PC-3 (cell line): ENCODE results near the gene SLC16A9. TPM values are rescaled to one million over a fixed set of nuclear protein-coding genes. Genes with fewer than 3 reads are reported as not detected.

ENCODE experiments used
- ATAC-seq: fragments of 200-7000 bp; cut with Tn5 transposase; 2 replicates; pipeline ENCODE4 v1.9.1; 2020; ENCODE audit warnings: mild to moderate bottlenecking, moderate library complexity
- BruUV-seq: library from RNA; stranded (reverse); fragments of 400-500 nt; replicated peaks from 2 replicates; lab custom pipeline; 2021; lab: Mats Ljungman, UMichigan
- CTCF ChIA-PET: fragments of 300-600 bp; sonication (Branson Sonifier 250); formaldehyde crosslinking; loops from one replicate; lab custom pipeline; 2022; ENCODE audit warnings: antibody characterized with exemption; lab: Charles Lee
- POLR2A ChIA-PET: fragments of 300-600 bp; sonication (Branson Sonifier 250); formaldehyde crosslinking; loops from one replicate; lab custom pipeline; 2022; ENCODE audit warnings: antibody characterized with exemption; ENCODE audit not compliant: unreplicated experiment; lab: Charles Lee
- DNase-seq: peaks from one replicate; pipeline ENCODE4 v3.0.0-alpha.2; 2015
- H2AFZ ChIP-seq: fragments of 300-600 bp; sonication (generic); 2 replicates; pipeline ENCODE4 v1.6.0; 2016; ENCODE audit warnings: antibody characterized with exemption, low read length
- H3F3A ChIP-seq: fragments of 300-600 bp; sonication (generic); one replicate; pipeline ENCODE4 v1.6.0; 2017; ENCODE audit warnings: antibody characterized with exemption, low read length, control low read depth, mild to moderate bottlenecking; ENCODE audit not compliant: unreplicated experiment
- H3K27ac ChIP-seq: fragments of 300-600 bp; sonication (generic); 2 replicates; pipeline ENCODE4 v1.5.1; 2016; ENCODE audit warnings: mild to moderate bottlenecking, low read length
- H3K27me3 ChIP-seq: fragments of 300-600 bp; sonication (generic); 2 replicates; pipeline ENCODE4 v1.6.1; 2016; ENCODE audit warnings: low read length, mixed read lengths
- H3K36me3 ChIP-seq: fragments of 300-600 bp; sonication (generic); 2 replicates; pipeline ENCODE4 v1.6.1; 2016; ENCODE audit warnings: low read depth, mixed run types, low read length, mixed read lengths
- H3K4me1 ChIP-seq: fragments of 300-600 bp; sonication (generic); 2 replicates; pipeline ENCODE4 v1.5.1; 2016; ENCODE audit warnings: low read length; ENCODE audit not compliant: insufficient read depth
- H3K4me2 ChIP-seq: fragments of 300-600 bp; sonication (generic); 2 replicates; pipeline ENCODE4 v1.6.0; 2016; ENCODE audit warnings: low read length
- H3K4me3 ChIP-seq: fragments of 300-600 bp; sonication (generic); 2 replicates; pipeline ENCODE4 v1.5.1; 2016; ENCODE audit warnings: mild to moderate bottlenecking, low read length, mixed read lengths
- H3K79me2 ChIP-seq: fragments of 300-600 bp; sonication (generic); 2 replicates; pipeline ENCODE4 v1.6.1; 2017; ENCODE audit warnings: low read length, mixed read lengths
- H3K9ac ChIP-seq: fragments of 300-600 bp; sonication (generic); 2 replicates; pipeline ENCODE4 v1.6.0; 2016; ENCODE audit warnings: mild to moderate bottlenecking, low read length
- H3K9me2 ChIP-seq: fragments of 300-600 bp; sonication (generic); replicated peaks from 2 replicates; pipeline ENCODE4 v1.6.1; 2016; ENCODE audit warnings: mixed run types, low read length, mixed read lengths
- H3K9me3 ChIP-seq: fragments of 300-600 bp; sonication (generic); 2 replicates; pipeline ENCODE4 v1.6.1; 2016; ENCODE audit warnings: low read length, mixed read lengths
- H4K20me1 ChIP-seq: fragments of 300-600 bp; sonication (generic); 2 replicates; pipeline ENCODE4 v1.6.1; 2016; ENCODE audit warnings: low read length, mixed read lengths
- CTCF ChIP-seq: fragments of 300-600 bp; sonication (generic); conservative IDR thresholded peaks from 2 replicates; pipeline ENCODE4 v1.5.1; 2017; ENCODE audit warnings: antibody characterized with exemption, low read depth, mild to moderate bottlenecking, low read length
- EZH2 ChIP-seq: fragments of 300-600 bp; sonication (generic); IDR thresholded peaks from one replicate; pipeline ENCODE4 v1.6.1; 2017; ENCODE audit warnings: antibody characterized with exemption, mild to moderate bottlenecking, low read length; ENCODE audit not compliant: unreplicated experiment
- EZH2phosphoT487 ChIP-seq: fragments of 300-600 bp; sonication (generic); IDR thresholded peaks from 2 replicates; pipeline ENCODE4 v1.6.1; 2018; ENCODE audit warnings: mild to moderate bottlenecking, antibody characterized with exemption, low read length, borderline replicate concordance
- intact Hi-C: fragments of 100-400 bp; cut with micrococcal nuclease; formaldehyde crosslinking; loops from 2 replicates; pipeline ENCODE4 v1.9.0; 2023
- total RNA-seq: library from RNA; depleted of rRNA; stranded (reverse); fragments of >200 nt; gene quantifications from 2 replicates; pipeline ENCODE4 v1.2.3, GENCODE V29; 2014

The SLC16A9 gene
- total RNA-seq, 1 experiment from 2014 or later, result 17.4 TPM

- Histone ChIP-seq H3F3A (no peaks in the 10 kb centered on the region), H3K4me1 (peaks cover 16% of the 10 kb centered on the region), H3K79me2 (no peaks in the 10 kb centered on the region), H4K20me1 (no peaks in the 10 kb centered on the region), H3K36me3 (0 out of 2 replicates have a peak, but pooled peaks cover 11% of the 10 kb centered on the region), H3K4me2 (no peak overlapping the region), H3K4me3 (no peak overlapping the region), H3K9me2 (no peaks in the 10 kb centered on the region), H3K27ac (no peak overlapping the region), H3K9ac (no peak overlapping the region), H2AFZ (no peak overlapping the region), H3K9me3 (no peaks in the 10 kb centered on the region; the same call in 1 of the 2 replicates), H3K27me3 (no peaks in the 10 kb centered on the region)
- intact Hi-C loops, result no loop called here
- ChIA-PET CTCF (no interaction called here), POLR2A (no interaction called here)
- DNase-seq (no peak), ATAC-seq (no peak)
- TF ChIP-seq EZH2phosphoT487 (no peak), CTCF (no peak), EZH2 (no peak)
- BruUV-seq, result no TSS peak
These were observed 37.3 kb downstream of the SLC16A9 start for GRCh38 chr10:59672150-59672875.

GRCh38 chr10:59670269-59670668 lies 39.4 kb downstream of the SLC16A9 start:
- ATAC-seq (no peak), DNase-seq (no peak)
- H3K4me1 ChIP-seq, result peaks cover 16% of the 10 kb centered on the region
- no peak overlapping the region for H3K4me2 ChIP-seq
- H2AFZ ChIP-seq, result no peak overlapping the region
- intact Hi-C loops, result no loop called here
- no peak overlapping the region for H3K4me3 ChIP-seq
- no peak for TF ChIP-seq EZH2
- no peak for TF ChIP-seq CTCF
- no peak for TF ChIP-seq EZH2phosphoT487
- no peaks in the 10 kb centered on the region for H3K79me2 ChIP-seq
- no peaks in the 10 kb centered on the region for H3K27me3 ChIP-seq
- BruUV-seq, result no TSS peak
- H3K9ac ChIP-seq, result no peak overlapping the region
- POLR2A ChIA-PET, result no interaction called here
- peaks cover 8% of the 10 kb centered on the region; the same call in 1 of the 2 replicates for H3K36me3 ChIP-seq
- no peaks in the 10 kb centered on the region for H3K9me2 ChIP-seq
- no peaks in the 10 kb centered on the region for H3F3A ChIP-seq
- no peak overlapping the region for H3K27ac ChIP-seq
- H4K20me1 ChIP-seq, result no peaks in the 10 kb centered on the region
- no peaks in the 10 kb centered on the region; the same call in 1 of the 2 replicates for H3K9me3 ChIP-seq
- CTCF ChIA-PET, result no interaction called here

- no peaks in the 10 kb centered on the region; the same call in 1 of the 2 replicates for H3K9me3 ChIP-seq
- TF ChIP-seq CTCF, result no peak
- no peak for TF ChIP-seq EZH2phosphoT487
- TF ChIP-seq EZH2, result no peak
- no peaks in the 10 kb centered on the region for H3K4me1 ChIP-seq
- no peak overlapping the region for H3K4me3 ChIP-seq
- no peak overlapping the region for H3K27ac ChIP-seq
- H4K20me1 ChIP-seq, result no peaks in the 10 kb centered on the region
- intact Hi-C loops, result no loop called here
- DNase-seq (no peak), ATAC-seq (no peak)
- ChIA-PET POLR2A (no interaction called here), CTCF (no interaction called here)
- H2AFZ ChIP-seq, result no peak overlapping the region
- H3K4me2 ChIP-seq, result no peak overlapping the region
- H3K36me3 ChIP-seq, result peaks cover 2% of the 10 kb centered on the region; the same call in 1 of the 2 replicates
- H3K79me2 ChIP-seq, result no peaks in the 10 kb centered on the region
- no peak overlapping the region for H3K9ac ChIP-seq
- H3K9me2 ChIP-seq, result no peaks in the 10 kb centered on the region
- no TSS peak for BruUV-seq
- H3F3A ChIP-seq, result no peaks in the 10 kb centered on the region
- no peaks in the 10 kb centered on the region for H3K27me3 ChIP-seq
These were observed 41.6 kb downstream of the SLC16A9 start for GRCh38 chr10:59668096-59668495.
